Stimulated activated naive CD4-positive, alpha-beta T cell (primary cell): ENCODE results near the gene ZNF423.
A peak's percentile ranks its signal among the peaks of the same experiment; 100 is the strongest.

Experiments
- DNase-seq, 6 experiments: peaks; one replicate each; lab custom pipeline; 2025; lab: John Stamatoyannopoulos, UW

The ZNF423 gene

DNA sequence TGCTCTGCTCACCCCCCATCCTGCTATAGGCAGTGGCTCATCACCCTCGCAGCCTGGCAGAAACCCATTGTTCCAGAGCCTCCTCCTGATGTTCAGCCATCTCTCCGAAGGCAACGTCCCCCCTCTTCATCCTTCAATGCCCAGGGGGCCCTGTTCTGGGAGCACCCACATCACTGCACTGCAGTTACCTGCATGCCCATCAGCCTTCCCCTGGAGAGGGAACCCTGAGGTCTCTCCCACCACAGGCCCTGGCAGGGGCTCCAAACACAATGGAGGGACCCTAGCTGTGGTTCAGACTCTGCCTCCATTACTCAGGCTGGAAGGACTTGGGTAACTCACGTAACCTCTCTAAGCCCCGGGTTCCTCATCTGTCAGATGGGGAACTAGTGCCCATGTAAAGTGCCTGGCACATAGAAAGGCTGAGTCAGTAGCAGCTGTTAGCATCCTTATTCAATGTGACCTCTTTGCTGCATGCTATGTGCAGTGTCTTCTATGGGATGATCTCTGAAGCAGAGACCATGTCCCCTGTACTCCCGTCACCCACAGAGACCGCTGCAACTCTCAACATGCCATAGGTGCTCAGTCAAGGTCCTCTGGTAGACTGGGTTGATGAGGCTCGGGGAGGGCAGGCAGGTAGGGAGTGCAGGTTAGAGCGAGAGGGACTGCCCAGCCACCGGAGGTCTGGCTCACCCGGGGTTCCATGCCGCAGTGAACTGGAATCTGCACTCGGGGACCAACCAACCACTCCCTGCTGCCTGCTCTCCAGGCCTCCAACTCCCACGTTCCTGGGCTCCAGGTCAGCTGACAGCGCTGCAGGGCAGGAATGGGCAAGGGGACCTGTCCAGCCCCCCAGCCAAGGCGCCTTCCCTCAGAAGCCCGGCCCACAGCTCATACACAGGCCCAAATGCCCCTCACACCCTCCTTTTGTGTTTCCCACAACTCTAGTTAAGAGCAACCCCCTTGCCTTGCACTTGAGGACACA, 233.2 kb downstream of the ZNF423 start:
- DNase-seq, result no peak

DNA sequence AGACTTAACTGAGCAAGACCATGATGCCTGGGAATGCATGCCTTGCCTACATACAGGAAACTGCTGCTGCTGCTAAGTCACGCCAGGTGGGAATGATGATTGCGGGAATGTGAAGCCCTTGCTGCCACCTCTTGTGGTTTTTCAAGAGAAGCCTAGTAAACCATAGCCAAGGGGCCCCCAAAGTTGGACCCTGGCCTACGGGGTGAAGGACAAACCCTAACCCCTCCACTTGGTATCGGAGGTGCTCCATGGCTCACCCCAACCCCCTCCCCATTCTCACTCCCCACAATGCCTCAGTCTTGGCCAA, 233.9 kb downstream of the ZNF423 start:
- DNase-seq, result peak in 3 of 6 experiments; percentile 41 to 72 (median 47)

DNA sequence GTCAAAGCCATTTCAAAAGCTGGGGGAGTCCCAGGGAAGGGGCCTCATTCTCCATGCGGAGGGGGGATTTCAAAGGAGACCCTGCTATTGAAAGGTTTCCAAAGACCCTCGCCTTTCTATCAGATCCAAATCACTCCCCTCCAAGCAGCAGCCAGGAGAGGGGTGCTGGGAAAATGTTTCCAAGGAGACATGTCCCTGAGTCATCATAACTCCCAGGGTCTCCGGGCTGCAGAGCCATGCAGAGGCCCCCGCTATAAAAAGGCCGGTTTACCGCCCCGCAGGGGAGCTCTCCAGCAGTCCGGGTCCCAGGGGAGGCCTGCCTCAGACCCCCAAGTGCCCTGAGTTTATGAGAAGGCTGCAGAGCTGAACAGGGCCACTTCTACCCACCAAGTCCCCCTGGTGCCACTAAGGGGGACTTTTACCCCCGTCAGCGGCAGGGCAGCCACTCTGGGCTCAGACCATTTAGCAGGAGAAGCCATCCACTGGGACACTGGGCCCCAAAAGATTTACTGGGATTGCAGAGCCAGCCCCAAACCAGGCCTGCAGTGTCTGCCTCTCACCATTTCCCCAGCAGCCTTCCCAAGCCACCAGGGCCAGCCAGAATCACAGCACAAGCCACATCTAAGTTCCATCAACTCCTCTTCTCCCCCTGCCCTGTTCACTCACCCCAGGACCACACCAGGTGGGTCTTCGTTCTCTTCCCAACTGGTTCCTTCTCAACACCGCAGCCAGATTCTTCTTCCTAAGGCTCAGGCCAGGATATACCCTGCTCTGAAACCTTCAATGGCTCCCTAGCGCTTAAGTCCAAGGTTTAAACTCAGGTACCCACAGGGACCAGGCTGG, 234.4 kb downstream of the ZNF423 start:
- no peak for DNase-seq

DNA sequence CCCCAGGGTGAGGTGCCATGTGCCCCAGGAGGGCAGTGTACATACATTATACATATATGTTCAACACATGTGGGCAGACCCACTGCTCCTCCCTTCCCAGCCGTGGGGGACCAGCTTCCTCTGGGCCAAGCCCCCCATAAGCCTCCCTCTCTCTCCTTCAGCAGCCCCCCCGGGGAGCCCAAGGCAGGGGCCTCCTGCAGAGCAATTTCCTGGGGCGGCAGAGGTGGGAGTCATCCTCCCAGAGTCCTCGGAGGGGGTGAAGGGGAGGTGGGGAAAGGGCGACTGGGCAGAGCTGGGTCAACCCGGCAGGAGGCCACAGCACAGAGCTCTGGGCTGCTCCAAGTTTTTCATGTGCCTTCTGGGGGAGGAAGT, 235.1 kb downstream of the ZNF423 start:
- DNase-seq, result no peak

DNA sequence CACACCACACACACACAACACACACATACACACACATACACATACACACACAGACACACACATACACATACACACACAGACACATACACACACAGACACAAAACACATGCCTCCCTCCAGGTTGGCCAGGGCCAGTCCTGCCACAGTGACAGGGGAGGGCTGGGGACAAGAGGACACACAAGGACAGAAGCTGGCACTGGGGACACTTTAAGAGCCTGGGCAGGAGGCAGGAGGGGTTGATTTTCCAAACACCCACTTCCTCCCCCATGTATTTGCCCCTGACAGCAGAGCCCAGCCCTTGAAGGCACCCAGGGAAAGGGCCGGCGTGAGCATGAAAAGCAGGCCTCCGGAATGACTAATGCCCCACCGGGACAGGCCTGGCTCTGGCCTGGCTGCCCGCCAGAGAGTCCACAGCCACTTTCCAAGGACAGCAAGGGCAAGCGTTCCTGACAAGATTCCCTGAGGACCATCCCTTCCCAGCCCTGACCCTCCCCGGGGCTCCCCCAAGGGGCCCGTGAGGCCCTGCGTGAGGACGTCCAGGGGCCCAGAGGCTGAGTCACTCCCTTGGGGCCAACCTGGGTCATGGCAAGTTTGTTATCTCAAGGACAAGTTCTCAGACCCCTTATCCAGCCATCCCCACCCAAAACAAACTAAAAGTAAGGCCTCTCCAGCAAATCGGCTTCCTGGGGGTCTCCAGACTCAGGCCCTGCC, 235.6 kb downstream of the ZNF423 start:
- DNase-seq, result no peak

DNA sequence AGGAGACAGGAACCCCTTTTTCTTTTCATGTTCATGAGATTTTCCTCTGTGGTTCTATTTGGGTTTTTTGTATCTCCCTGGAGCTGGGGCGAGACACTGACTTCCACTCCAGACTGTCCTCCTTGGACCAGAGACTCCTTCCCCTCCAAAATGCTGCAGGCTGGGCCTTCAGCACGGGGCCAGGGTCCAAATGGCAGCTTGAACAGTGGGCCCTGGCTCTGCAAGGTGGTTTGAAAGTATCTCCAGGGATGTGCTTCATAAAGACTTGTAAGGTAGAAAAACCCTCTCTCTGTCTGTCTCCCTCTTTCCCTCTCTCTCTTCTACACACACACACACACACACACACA, 236.1 kb downstream of the ZNF423 start:
- no peak for DNase-seq

DNA sequence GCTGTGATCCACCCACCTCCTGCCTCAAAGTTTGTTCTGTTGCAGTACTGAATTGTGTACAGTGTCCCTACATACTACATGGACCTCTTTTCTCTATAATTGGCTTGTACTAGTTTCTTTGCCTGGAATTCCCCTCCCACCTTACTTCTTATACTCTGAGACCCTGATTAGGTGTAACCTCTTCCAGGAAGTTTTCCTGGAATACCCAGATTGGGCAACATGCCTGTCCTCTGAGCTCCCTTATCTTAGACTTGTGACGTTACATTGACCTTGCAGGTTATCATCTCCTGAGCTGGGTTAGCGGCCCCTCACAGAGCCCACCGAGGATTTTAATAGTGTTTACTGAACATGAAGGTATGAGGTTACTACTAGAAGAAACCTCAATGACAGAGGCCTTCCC, 237.0 kb downstream of the ZNF423 start:
- no peak for DNase-seq

DNA sequence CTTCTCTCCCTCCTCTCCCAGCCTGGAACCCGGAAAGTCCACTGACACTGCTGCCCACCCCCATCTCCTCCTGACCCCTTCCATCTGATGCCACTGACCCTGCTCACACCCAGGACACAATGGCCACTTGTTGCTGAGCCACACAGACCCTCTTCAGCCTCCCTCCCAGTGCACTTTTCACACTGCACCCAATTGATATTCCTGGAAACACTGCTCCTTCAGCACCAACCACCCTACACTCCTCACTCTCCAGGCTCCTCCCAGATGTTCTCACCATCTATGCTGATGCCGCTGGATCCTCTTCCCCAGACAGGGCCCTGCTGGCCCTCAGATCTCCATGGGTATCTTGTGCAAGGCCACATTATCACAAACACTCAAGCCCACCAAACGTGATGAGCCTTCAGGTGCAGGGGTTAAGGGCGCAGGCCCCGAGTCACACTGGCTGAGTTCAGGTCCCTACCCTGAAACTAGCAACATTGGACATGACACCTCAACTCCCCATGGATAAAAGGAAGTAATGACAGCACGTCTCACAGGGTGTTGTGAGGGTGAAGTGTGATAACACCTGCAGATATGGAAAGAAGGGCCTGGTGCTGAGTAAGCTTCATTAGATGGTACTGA, 238.1 kb downstream of the ZNF423 start:
- DNase-seq, result no peak

DNA sequence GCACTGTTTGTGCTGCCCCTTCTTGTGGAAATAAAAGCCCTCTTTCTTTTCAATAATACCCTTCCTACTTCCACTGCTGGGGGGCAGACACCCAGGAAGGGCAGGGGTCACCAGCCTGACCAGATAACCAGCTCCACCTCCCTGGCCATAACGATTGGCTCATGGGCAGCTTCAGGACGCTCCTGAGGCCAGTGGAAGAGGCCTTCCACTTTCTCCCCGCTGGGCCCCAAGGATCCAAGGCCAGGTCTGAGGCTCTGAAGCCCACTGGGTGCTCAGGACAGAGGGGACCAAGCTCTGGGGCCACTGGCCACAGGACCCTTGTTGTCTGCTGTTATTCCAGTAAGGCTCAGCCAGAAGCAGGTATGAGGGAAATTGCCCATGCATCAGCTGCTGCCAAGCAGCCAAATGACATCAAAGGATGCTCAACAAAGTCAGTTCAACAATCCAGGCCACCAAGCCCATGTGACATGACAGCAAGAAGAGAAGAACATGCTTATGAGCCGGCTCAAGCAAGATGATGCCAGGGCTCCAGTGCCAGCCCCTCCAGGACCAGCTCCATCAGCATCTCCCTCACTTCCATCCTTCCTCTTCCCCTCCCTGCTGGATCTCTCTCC, 238.8 kb downstream of the ZNF423 start:
- no peak for DNase-seq

DNA sequence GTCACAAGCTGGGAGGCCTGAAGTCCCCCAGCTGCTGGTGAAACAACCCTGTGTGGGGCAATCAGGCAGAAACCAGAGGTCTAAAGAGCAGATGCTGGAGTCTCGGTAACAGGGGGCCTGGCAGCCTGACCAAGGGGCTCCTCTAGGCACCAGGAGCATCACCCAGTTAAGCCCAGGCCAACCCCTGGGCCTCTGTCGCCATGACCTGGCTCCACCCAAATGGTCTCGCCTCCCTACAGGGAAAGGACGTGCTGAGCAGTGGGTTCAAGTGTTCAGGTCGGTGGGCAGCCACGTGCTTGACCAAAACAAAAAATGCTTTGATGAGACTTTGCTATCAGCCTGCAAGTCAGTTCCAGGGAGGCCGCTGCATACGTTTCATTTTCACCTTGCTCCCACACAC, 240.3 kb downstream of the ZNF423 start:
- no peak for DNase-seq

DNA sequence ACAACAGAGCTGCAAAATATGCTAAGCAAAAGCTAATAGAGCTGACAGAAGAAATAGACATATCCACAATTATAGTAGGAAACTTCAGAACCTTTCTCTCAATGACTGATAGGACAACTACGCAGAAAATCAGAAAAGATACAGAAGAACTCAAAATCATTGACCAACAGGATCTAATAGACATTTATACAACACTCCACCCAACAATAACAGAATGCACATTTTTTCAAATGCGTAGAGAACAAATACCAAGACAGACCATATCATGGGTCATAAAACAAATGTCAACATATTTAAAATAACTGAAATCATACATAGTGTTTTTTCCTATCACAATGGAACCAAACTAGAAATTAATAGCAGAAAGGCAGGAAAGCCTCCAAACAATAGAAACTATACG, 244.9 kb downstream of the ZNF423 start:
- DNase-seq, result no peak

DNA sequence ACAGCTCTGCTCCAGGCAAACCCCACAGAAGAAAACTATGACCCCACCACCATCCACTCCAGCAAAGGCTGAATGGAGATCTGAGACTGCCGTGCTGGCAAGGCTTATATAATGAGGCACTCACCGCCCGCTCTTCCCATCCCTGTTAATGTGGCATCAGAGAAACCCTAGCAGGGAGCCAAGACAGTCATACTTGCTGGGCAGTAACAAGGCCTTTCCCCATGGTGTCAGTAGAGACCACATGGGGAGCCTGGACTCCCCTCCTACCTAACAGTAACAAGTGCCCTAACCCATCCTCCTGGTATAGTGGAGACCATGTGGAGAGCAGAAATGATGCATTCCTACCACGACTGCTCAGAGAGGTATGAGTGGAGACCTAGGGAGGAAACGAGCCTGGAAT, 247.1 kb downstream of the ZNF423 start:
- DNase-seq, result no peak

DNA sequence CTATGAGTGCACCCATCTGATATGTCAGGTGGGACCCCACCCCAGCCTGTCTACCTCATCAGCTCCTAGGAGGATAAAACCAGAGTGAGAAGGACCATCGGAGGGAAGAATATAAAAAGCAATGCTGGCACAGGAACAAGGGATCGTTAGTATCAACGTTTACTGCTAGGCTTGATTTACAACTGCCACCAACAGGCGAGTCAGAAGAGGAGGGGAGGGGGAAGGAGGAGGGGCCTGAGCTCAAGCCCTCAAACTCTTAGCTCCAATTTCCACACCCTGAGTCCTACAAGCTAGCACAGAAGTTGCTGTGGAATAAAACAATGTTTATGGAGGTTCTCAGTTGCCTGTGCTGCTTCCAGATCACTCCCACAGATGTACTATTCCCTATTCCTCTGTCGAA, 247.8 kb downstream of the ZNF423 start:
- no peak for DNase-seq

DNA sequence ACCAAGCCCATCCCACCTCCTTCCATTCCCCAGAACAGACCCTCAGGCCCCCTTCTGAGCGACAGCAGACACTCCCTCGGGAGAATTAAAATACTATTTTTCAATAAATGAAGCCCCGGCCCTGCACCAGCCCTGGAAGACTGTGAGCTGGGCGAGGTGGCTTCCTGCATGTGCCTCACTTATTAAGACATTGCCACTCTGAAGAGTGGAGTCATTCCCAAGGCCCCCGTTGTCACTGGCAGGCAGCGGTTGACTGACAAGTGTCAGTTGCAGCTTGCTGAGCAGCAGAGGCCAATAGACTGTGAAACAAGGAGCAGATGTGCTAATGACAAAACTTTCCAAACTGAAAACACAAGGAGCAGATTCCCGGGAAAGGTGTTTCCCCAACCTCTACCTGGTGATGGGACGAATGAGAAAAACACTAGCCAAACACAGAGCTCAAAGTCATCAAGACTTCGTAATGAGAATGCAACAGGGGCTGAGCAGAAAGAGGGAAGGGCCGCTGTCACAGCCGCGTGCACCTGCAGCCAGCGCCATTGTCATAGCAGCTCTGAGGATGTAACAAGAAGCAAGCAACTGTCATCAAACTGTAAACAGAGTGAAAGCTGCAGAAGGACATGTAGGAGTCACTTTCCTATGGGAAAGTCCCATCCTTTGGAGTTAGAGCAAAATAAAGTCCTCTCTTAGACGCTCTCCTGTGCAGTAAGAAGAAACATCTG, 250.2 kb downstream of the ZNF423 start:
- no peak for DNase-seq

DNA sequence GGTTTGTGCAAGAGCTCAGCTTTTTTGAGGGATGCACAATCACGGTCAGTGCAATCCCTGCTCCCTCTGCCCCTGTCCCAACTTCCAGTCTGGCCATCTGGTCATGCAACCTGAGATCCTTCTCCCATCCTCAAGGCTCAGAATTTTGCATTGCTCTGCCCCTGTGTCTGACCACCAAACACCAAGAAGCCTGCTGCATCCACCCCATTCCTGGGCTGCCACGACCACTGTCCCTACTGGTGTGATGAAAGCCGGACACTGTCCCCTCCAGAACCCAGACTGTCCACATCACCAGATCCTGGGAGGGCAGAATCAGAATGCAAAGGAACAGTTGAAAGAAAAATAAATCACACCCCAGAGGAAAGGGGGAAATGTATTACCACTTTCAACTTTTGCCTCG, 251.3 kb downstream of the ZNF423 start:
- DNase-seq, result no peak

DNA sequence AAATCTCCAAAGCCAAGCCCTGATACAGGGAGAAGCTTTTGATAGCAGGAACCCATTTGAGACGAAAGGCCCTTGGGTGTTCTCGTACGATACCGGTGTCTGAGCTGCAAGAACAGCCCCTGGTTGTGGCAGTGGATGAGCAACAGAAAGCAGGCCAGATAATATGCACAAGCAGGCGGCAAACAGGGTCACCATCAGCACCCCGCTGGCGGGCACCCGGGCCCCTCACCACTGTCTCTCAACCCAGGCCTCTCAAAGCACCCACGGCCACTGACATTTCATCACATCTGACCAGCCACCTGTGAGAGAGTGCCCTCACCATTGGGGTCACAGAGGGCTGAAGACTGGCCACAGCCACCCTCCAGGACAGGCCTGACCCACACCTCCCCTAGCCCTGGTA, 252.0 kb downstream of the ZNF423 start:
- no peak for DNase-seq

DNA sequence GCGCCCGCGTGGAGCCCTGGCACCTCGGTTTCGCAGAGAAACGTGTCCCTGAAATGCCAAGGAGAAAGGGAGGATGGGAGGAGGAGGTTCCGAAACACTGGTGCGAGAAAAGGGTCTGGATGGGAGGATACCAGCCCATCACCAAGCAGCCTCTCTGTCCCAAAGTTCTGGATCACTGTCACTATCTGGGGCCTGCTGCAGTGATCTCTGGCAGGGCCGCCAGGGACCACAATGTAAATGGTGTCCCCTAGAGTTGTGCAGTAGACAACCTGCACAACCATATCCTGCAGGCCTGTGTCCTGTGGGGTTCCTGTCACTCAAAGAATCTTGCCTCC, 253.0 kb downstream of the ZNF423 start:
- no peak for DNase-seq

DNA sequence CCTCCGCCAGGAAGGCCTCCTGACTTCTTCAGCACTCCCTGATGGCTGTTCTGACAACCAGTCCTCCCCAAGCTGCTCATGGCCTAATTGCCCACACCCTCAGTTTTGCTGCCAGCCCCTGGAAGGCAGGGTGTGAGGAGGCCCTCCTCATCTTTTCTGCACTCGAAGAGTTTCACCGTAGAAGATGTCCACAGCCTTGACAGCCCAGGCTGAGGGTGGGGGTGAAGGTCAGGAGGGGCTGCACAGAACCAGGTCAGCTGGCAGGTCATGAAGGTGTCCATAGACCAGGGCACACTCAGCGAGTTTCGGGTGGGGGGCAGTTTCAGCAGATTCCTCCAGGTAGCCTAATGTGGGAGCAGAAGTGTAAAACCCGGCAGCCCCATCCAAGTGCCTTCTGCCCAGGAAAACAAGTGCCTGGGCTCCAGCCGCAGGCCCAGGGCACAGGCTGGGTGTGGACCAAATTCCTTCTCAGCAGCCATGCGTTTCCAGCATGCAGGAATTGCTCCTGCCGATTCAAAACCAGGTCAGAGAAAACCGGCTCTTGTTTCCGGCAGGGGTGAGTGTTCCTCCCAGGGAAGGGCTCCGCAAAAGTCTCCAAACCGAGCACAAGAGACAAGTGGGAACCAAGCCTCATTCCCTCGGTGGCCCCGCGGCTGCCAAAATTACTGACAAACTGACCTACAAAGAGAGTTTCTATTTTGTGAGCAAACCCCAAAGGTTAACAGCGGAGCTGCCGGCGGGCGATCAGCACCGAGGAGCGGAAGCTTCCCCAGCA, 253.5 kb downstream of the ZNF423 start:
- DNase-seq, result no peak

DNA sequence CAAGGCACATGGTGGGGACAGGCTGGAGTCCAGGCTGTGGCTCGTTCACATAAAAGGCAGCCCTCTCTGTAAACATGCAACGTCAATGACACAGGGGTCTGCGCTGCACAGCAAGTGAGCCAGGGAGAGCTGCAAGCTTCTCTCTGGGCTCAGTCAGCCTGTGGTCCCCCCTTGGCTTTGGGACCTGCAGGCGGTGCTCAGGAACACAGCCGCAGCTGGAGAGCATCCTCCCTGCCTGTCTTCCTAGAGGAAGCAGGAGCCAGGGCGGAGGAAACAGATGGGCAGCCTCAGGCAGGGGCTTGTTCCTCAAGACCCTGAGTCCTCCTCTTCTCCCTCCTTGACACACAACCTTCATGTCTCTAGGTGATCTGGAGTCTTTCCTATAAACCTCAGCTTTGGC, 254.3 kb downstream of the ZNF423 start:
- no peak for DNase-seq

DNA sequence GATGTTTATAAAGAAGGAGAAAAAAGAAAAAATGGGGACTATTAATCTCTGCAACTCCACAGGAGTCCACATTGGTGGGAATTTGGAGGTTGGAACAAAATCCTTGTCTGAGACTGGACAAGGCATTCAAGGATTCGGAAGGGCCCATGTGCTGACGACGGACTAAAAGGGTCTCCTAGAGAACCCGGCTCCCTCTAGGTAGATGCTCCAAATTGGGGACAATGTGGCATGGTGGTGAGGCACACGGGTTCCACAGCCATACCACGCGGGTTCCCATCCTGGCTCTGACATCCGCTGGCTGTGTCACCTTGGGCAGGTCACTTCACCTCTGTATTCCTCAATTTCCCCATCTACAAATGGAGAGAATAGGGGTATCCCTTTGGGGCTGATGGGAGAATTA, 254.9 kb downstream of the ZNF423 start:
- no peak for DNase-seq

DNA sequence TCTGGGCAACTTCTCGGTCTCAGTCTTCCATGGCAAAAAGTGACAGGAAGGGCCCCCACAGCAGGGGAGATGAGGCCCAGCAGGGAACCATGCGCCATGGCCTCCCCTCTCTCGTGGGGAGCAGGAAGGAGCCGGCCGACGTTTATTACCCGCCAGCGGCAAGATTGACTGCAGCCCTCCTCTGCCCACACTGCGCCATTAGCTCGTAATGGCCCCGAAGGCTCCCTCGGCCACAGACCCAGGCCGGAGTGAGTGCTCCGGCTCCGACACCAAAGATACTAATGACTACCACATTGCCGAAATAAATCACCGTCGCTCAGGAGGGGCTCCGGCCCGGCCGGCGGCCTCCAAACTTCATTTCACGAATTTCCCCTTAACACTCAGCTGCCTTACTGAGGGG, 255.4 kb downstream of the ZNF423 start:
- no peak for DNase-seq
